SKM-1 (cell line): ENCODE data around the gene ATXN1.
A peak's percentile ranks its signal among the peaks of the same experiment; 100 is the strongest.

Source experiments
- DNase-seq: peaks from one replicate; lab custom pipeline; 2025; ENCODE audit not compliant: unreplicated experiment; lab: John Stamatoyannopoulos, UW

The ATXN1 gene

GRCh38 chr6:16783952-16784565, 22.8 kb upstream of the ATXN1 start:
- no peak for DNase-seq

- DNase-seq, result no peak
Observed at GRCh38 chr6:16783509-16783908, 22.2 kb upstream of the ATXN1 start.

DNA sequence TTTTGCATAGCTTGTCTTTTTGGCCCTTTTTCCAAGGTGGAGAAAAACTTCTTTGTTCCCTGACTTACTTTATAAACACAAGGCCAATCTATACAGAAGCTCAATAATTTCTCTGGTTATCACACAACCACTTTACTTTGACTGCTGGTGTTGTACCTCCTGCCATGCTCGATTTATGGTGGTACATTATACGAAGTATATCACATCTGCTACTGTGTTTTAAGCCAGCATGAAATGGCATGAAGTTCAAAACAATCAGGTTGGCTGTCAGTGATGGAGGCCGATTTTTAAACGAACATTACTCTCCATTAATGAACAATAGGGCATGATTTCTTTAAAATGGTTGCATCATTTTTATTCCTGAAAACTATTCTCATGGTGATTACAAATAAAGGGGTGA, 21.0 kb upstream of the ATXN1 start:
- no peak for DNase-seq

DNA sequence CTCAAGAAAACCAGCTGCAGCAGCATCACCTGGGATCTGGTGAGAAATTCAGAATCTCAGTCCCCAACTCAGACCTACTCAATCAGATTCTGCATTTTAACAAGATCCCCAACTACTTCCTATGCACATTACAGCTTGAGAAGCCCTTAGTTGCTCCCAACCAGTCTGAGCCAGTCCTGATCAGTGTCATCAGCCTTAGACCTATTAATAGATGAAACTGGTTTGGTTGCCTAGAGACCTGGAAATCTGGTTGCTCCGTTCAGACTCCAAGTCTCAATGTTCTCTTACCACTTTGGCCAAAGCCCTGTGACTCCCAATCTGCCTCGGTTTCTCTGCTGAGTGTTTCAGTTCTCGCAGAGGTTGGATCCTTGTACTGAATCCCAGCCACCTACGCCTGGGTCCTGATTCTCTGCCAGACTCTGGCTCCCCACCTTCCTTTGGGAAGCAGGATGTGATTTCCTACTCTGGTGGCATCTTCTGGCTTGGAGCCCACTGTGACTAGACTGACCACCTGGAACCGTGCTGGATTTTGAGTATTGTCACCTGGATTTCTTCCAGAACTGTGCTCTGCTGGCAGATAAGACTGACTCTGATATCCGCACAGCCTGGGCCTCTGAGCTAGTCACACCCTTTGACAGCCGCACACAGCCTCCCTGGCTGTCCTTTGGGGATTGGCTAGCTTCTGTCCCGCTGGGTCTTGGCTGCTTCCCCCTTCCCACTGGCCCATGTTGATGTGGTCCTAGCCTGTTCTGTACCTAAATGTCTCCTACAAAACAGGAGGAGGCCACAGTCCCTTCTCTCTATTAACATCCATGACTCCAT, 20.3 kb upstream of the ATXN1 start:
- DNase-seq, result no peak

- DNase-seq, result no peak
Observed at GRCh38 chr6:16778521-16778920, 17.3 kb upstream of the ATXN1 start.

DNA sequence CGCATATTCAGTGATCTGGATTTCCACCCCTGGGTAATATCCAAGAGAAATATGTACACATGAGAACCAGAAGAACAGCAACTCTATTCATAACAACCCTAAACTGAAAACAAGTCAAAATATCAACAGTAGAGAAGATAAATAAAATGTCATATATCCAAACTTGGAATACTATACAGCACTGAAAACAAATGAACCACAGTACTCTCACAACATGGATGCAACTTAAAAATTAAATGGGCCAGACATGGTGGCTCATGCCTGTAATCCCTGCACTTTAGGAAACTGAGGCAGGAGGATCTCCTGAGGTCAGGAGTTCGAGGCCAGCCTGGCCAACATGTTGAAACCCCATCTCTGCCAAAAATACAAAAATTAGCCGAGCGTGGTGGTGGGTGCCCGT, 16.5 kb upstream of the ATXN1 start:
- DNase-seq, result no peak

GRCh38 chr6:16776394-16777017, 15.2 kb upstream of the ATXN1 start:
- no peak for DNase-seq

GRCh38 chr6:16774437-16774836, 13.2 kb upstream of the ATXN1 start:
- DNase-seq, result no peak

- no peak for DNase-seq
Observed at GRCh38 chr6:16773362-16773761, 12.1 kb upstream of the ATXN1 start.

DNA sequence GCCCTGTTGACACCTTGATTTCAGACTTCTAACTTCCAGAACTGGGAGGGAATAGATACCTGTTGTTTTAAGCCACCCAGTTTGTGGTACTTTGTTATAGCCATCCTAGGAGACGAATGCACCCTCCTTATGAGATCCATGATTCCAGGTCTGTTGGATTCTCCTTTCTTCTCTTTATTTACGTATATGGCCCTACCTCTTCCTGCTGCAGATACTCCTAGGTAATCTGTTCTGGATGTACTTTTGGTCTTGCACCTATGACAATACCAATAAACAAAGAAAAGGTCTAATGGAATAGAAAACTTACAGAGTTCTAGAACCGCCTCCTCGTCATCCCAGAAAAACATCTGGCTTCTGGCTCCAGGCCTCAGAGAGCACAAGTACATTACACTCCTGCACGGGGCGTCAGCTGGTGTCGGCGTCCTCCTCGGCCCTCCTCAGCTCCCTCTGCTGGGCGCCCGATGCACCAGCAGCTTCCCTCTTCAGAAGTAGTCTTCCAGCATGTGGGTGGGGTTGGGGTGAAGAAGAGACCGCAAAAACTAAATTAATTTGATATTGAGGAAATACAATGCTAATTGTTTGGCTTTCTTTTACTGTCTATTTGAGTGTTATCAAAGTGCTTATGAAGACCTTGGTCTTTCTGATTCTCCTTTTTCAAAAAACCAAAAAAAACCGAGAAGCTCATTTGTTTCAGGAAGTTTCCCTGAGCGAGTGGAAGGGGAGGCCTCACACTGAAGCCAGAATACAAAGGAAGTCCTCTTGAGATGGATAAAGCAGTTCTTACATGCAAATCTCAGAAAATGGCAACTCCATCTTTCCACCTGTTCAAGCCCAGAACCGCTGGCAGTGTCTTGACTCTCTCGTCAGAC, 9.7 kb upstream of the ATXN1 start:
- DNase-seq, result peak; percentile 81

GRCh38 chr6:16769986-16770376, 8.7 kb upstream of the ATXN1 start:
- DNase-seq, result no peak

DNA sequence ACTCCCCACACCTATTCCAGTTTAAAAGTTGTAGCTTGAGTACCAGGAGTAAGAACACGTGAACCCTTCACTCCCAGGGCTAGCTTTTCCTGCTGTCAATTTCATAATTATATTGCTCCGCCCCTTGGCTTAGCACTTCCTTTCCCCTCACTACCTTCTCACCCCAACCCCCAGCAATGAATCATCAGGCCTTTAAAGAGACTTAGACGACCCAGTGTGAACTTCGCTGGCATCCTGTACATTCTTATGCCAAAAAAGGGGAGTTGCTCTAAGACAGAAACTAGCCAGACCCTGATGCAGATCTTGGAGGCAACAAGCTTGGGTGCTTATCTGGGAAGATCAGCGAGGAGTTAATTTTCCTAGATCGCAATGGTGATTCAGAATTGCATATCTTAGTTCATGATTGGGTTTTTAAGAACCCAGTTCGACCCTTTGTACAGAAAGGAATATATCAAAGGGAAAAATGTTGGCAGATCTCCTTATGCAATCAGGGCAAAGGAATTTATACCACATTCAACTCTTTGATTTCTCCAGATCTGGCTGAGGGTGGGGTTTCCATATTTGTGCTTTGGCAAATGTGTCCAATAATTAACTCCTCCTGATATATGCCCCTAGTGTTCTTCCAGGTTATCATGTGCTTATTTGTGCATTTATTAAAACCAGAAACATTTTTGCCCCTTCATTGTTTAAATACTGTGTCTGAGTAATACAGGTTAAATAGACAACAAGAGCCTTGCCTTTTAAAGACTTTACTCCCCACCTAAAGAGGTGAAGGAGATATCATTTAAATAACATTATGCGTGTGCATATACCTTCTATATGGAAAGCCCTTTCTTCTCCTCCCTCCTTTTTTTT, 8.1 kb upstream of the ATXN1 start:
- DNase-seq, result peak; percentile 76

- no peak for DNase-seq
Observed at GRCh38 chr6:16768477-16768830, 7.2 kb upstream of the ATXN1 start.

DNA sequence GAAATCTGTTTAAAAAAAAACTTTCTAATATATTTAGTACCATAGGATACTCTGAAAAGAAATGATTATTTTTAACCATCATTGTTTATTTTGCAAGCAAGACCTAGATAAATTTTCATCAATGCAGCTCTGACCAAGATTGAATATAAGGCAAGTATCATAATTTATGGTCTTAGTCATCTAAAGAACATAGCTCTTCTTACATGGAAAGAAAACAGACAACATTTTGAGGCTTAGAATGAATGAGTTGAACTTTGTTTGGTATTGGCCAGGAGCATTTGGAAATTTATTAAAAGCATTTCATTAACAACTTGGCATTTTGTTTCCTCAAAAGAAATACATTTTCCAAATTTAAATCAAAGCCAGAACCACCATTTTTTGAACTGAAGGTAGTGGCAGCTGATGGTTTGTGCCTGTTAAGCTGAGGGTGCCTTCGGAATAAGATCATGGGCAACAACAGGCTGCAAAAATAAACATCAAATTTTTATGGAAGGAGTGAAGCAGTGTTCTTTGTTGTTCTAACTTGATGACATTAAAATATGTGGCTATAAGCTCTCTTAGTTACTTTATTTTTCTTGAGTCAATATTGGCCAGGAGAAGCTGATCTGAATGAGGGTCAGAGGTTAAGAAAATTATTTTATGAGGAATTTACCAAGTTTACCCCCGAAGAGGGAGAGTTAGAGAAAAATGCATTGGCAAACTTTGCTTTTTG, 6.7 kb upstream of the ATXN1 start:
- no peak for DNase-seq

DNA sequence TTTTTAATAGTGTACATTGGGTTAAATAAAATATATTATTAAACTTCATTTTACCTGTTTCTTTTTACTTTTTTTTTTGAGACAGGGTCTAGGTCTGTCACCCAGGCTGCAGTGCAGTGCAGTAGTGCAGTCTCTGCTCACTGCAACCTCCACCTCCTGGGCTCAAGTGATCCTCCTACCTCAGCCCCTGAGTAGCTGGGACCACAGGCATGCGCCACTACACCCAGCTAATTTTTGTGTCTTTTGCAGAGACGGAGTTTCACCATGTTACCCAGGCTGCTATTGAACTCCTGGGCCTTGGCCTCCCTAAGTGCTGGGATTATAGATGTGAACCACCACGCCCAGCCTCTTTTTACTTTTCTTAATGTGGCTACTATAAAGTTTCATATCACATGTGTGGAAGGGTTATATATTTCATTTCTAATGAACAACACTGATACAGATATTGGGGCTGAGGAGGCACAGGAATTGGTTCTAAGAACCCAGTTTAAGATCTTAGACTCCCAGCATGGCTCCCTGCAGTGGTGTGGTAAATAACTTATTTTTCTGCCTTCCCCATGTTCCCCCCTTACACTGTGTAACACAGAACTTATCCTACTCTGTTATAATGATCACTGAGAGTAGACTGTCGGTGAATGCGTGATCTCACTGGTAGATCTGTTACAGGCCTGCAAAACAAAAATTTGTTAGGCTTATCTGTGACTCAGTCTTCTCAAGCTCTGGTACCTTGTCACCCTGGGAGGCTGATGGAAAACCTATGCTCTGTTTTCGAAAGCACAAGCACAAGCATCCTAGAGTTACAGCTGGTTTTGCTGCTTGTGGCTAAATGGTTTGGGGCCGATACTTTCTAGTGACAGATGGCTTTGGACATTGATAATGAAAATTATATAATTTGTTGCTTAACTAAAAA, 5.8 kb upstream of the ATXN1 start:
- DNase-seq, result no peak

GRCh38 chr6:16766043-16766536, 4.8 kb upstream of the ATXN1 start:
- DNase-seq, result no peak

GRCh38 chr6:16765235-16765634, 4.0 kb upstream of the ATXN1 start:
- DNase-seq, result no peak

- no peak for DNase-seq
Observed at GRCh38 chr6:16764188-16764950, 3.1 kb upstream of the ATXN1 start.
